HepG2 (cell line): Measurements from ENCODE around the gene STUB1. TPM values are rescaled to one million over a fixed set of nuclear protein-coding genes. Genes with fewer than 3 reads are reported as not detected.

Source experiments
- AGO2 ChIP-seq: fragments of 200-400 bp; formaldehyde crosslinking; optimal IDR thresholded peaks from 2 replicates; pipeline ENCODE3; 2017; ENCODE audit warnings: mild to moderate bottlenecking, low read depth, low read length, moderate library complexity
- ATAD3A ChIP-seq: sonication (generic); formaldehyde crosslinking; IDR thresholded peaks from 2 replicates; pipeline ENCODE4 v1.4.0; 2020; ENCODE audit warnings: missing genetic modification reagents
- GTF2F1 ChIP-seq: fragments of 150-350 bp; IDR thresholded peaks from 2 replicates; pipeline ENCODE4 v1.6.1; 2014; ENCODE audit warnings: low read length
- MLLT10 ChIP-seq: sonication (generic); formaldehyde crosslinking; IDR thresholded peaks from 2 replicates; pipeline ENCODE4 v1.4.0; 2020; ENCODE audit warnings: missing genetic modification reagents
- MYC ChIP-seq: sonication (generic); formaldehyde crosslinking; IDR thresholded peaks from 2 replicates; pipeline ENCODE4 v1.9.0; 2021; ENCODE audit warnings: missing genetic modification reagents, borderline replicate concordance
- NFKB2 ChIP-seq: sonication (generic); formaldehyde crosslinking; IDR thresholded peaks from 2 replicates; pipeline ENCODE4 v1.4.0; 2020; ENCODE audit warnings: missing genetic modification reagents, borderline replicate concordance
- SMARCE1 ChIP-seq: fragments of 450-650 bp; IDR thresholded peaks from 2 replicates; pipeline ENCODE4 v1.6.1; 2017; ENCODE audit warnings: borderline replicate concordance
- SOX13 ChIP-seq, 3 experiments: fragments of 450-650 bp in 1 of 3; sonication (generic) in 1 of 3; formaldehyde crosslinking in 1 of 3; IDR thresholded peaks in 2 of 3; conservative IDR thresholded peaks in 1 of 3; 2 replicates each; pipeline versions ENCODE4 v1.5.0 to v1.6.1; 2016 to 2020; ENCODE audit warnings: antibody characterized with exemption in 1 of 3, mild to moderate bottlenecking in 1 of 3, missing compliant biosample characterization in 1 of 3, missing genetic modification reagents in 1 of 3, moderate library complexity in 1 of 3
- TBX2 ChIP-seq: sonication (generic); formaldehyde crosslinking; IDR thresholded peaks from 2 replicates; pipeline ENCODE4 v1.5.0; 2020; ENCODE audit warnings: missing genetic modification reagents, mild to moderate bottlenecking, borderline replicate concordance
- YEATS4 ChIP-seq: sonication (generic); formaldehyde crosslinking; IDR thresholded peaks from 2 replicates; pipeline ENCODE4 v1.4.0; 2020; ENCODE audit warnings: missing genetic modification reagents, borderline replicate concordance
- ZFP41 ChIP-seq: sonication (generic); formaldehyde crosslinking; IDR thresholded peaks from 2 replicates; pipeline ENCODE4 v1.4.0; 2020; ENCODE audit warnings: mild to moderate bottlenecking, missing genetic modification reagents, borderline replicate concordance
- polyA plus RNA-seq, 8 experiments: library from polyadenylated mRNA; depleted of rRNA in 3 of 8; stranded (reverse) in 7 of 8; unstranded in 1 of 8; fragments of >200 nt; fragmentation: Illumina TruSeq in 4 of 8; extraction: Trizol in 4 of 8; gene quantifications; 2 replicates each; pipeline versions ENCODE4 v1.2.1 to v1.2.3, GENCODE V29; 2011 to 2016; ENCODE audit warnings: low read depth in 4 of 8, missing spikeins in 1 of 8, mixed read lengths in 1 of 8; ENCODE audit not compliant: insufficient read depth in 1 of 8
- total RNA-seq, 5 experiments: library from RNA; depleted of rRNA; stranded (reverse); fragments of >200 nt; fragmentation: Illumina TruSeq; extraction: Trizol; gene quantifications; 2 replicates each; pipeline ENCODE4 v1.2.3, GENCODE V29; 2016; ENCODE audit warnings: low read depth in 1 of 5
- TF ChIP-seq, protein P1 (sequence below): sonication (generic); formaldehyde crosslinking; conservative IDR thresholded peaks from 2 replicates; pipeline ENCODE4 v1.8.0; 2022; ENCODE audit warnings: mild to moderate bottlenecking, moderate library complexity, missing genetic modification reagents
- TF ChIP-seq, protein P2 (sequence below): sonication (generic); formaldehyde crosslinking; IDR thresholded peaks from 2 replicates; pipeline ENCODE4 v1.8.0; 2023; ENCODE audit warnings: mild to moderate bottlenecking, missing genetic modification reagents
- TF ChIP-seq, protein P3 (sequence below): sonication (generic); formaldehyde crosslinking; IDR thresholded peaks from 2 replicates; pipeline ENCODE4 v1.4.0; 2020; ENCODE audit warnings: missing genetic modification reagents, borderline replicate concordance
- TF ChIP-seq, protein P4 (sequence below): sonication (generic); formaldehyde crosslinking; IDR thresholded peaks from 2 replicates; pipeline ENCODE4 v1.4.0; 2020; ENCODE audit warnings: mild to moderate bottlenecking, missing genetic modification reagents

Gene STUB1
- total and polyA plus RNA-seq, 2 of the 13 experiments (the other 11 are each of a cell fraction or from before 2014, with no cell fraction given), result 52.9 to 78.2 TPM

DNA sequence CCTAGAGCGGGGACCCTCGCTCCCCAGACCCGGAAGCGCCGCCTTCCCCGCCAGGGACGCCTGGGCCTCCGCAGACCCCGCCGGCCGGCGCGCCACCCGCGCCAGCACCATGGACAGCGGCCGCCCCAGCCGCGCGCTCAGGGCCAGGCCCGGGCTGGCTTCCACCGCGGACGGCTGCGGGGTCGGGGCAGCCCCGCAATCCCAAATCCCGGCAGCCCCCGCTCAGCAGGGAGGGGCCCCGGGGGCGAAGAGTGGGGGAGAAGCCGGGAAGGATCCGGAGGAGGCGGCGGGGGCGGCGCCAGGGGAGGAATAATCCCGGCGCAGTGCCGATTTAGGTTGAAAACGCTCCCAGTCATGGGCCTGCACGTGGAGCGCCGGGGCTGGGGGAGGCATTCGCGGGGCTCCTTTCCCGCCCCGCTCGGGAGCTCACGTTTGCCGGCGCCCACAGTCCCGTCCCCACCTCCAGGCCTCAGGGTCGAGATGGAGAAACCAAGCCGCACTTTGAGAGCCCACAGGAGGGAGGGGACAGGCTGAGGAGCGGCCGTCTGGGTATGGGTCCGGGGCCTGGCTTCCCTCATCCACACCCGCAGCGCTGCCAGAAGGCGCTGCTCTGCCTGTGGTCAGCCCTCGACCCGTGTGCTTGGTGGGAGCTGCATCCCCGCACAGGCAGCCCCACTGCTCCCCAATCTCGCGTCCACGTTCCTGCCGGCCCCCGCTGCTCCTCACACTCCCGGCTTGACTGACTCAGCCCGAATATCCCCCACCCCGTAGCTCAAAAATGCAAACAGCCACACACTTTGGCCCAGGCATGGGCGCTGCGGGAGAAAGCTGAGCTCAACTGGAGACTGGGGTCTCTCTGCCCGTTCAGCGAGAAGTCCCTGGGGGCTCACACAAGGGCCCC is 20.7 kb downstream of the STUB1 start (continued):
- TF ChIP-seq ATAD3A (CRISPR knock-in tag) (no peak), MLLT10 (no peak), SMARCE1 (no peak), MYC (peak; percentile 51; the same call in 1 of the 2 replicates), SOX13 (IDR thresholded peaks at IDR 0.05) (no peak), SOX13 (CRISPR knock-in tag; conservative IDR thresholded peaks at IDR 0.05 in 1 of 2, IDR thresholded peaks at IDR 0.05 in 1 of 2) (no peak), ZFP41 (CRISPR knock-in tag) (no peak), NFKB2 (CRISPR knock-in tag) (peak; percentile 91; the same call in 1 of the 2 replicates), AGO2 (no peak), GTF2F1 (no peak), YEATS4 (peak; percentile 33; the same call in 1 of the 2 replicates), TBX2 (CRISPR knock-in tag) (no peak)
- TF ChIP-seq, protein P1, sequence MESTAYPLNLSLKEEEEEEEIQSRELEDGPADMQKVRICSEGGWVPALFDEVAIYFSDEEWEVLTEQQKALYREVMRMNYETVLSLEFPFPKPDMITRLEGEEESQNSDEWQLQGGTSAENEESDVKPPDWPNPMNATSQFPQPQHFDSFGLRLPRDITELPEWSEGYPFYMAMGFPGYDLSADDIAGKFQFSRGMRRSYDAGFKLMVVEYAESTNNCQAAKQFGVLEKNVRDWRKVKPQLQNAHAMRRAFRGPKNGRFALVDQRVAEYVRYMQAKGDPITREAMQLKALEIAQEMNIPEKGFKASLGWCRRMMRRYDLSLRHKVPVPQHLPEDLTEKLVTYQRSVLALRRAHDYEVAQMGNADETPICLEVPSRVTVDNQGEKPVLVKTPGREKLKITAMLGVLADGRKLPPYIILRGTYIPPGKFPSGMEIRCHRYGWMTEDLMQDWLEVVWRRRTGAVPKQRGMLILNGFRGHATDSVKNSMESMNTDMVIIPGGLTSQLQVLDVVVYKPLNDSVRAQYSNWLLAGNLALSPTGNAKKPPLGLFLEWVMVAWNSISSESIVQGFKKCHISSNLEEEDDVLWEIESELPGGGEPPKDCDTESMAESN (CRISPR knock-in tag), result peak; percentile 79; the same call in 1 of the 2 replicates
- TF ChIP-seq, protein P2, sequence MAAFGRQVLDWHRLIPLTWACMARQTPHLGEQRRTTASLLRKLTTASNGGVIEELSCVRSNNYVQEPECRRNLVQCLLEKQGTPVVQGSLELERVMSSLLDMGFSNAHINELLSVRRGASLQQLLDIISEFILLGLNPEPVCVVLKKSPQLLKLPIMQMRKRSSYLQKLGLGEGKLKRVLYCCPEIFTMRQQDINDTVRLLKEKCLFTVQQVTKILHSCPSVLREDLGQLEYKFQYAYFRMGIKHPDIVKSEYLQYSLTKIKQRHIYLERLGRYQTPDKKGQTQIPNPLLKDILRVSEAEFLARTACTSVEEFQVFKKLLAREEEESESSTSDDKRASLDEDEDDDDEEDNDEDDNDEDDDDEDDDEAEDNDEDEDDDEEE (CRISPR knock-in tag), result peak; percentile 82; the same call in 1 of the 2 replicates
- TF ChIP-seq, protein P3, sequence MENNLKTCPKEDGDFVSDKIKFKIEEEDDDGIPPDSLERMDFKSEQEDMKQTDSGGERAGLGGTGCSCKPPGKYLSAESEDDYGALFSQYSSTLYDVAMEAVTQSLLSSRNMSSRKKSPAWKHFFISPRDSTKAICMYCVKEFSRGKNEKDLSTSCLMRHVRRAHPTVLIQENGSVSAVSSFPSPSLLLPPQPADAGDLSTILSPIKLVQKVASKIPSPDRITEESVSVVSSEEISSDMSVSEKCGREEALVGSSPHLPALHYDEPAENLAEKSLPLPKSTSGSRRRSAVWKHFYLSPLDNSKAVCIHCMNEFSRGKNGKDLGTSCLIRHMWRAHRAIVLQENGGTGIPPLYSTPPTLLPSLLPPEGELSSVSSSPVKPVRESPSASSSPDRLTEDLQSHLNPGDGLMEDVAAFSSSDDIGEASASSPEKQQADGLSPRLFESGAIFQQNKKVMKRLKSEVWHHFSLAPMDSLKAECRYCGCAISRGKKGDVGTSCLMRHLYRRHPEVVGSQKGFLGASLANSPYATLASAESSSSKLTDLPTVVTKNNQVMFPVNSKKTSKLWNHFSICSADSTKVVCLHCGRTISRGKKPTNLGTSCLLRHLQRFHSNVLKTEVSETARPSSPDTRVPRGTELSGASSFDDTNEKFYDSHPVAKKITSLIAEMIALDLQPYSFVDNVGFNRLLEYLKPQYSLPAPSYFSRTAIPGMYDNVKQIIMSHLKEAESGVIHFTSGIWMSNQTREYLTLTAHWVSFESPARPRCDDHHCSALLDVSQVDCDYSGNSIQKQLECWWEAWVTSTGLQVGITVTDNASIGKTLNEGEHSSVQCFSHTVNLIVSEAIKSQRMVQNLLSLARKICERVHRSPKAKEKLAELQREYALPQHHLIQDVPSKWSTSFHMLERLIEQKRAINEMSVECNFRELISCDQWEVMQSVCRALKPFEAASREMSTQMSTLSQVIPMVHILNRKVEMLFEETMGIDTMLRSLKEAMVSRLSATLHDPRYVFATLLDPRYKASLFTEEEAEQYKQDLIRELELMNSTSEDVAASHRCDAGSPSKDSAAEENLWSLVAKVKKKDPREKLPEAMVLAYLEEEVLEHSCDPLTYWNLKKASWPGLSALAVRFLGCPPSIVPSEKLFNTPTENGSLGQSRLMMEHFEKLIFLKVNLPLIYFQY (CRISPR knock-in tag), result peak; percentile 69; the same call in 1 of the 2 replicates
- TF ChIP-seq, protein P4, sequence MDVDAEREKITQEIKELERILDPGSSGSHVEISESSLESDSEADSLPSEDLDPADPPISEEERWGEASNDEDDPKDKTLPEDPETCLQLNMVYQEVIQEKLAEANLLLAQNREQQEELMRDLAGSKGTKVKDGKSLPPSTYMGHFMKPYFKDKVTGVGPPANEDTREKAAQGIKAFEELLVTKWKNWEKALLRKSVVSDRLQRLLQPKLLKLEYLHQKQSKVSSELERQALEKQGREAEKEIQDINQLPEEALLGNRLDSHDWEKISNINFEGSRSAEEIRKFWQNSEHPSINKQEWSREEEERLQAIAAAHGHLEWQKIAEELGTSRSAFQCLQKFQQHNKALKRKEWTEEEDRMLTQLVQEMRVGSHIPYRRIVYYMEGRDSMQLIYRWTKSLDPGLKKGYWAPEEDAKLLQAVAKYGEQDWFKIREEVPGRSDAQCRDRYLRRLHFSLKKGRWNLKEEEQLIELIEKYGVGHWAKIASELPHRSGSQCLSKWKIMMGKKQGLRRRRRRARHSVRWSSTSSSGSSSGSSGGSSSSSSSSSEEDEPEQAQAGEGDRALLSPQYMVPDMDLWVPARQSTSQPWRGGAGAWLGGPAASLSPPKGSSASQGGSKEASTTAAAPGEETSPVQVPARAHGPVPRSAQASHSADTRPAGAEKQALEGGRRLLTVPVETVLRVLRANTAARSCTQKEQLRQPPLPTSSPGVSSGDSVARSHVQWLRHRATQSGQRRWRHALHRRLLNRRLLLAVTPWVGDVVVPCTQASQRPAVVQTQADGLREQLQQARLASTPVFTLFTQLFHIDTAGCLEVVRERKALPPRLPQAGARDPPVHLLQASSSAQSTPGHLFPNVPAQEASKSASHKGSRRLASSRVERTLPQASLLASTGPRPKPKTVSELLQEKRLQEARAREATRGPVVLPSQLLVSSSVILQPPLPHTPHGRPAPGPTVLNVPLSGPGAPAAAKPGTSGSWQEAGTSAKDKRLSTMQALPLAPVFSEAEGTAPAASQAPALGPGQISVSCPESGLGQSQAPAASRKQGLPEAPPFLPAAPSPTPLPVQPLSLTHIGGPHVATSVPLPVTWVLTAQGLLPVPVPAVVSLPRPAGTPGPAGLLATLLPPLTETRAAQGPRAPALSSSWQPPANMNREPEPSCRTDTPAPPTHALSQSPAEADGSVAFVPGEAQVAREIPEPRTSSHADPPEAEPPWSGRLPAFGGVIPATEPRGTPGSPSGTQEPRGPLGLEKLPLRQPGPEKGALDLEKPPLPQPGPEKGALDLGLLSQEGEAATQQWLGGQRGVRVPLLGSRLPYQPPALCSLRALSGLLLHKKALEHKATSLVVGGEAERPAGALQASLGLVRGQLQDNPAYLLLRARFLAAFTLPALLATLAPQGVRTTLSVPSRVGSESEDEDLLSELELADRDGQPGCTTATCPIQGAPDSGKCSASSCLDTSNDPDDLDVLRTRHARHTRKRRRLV (CRISPR knock-in tag), result no peak
